ENCODE results near the gene C1orf74.
A peak's percentile ranks its signal among the peaks of the same experiment; 100 is the strongest.

C1orf74 gene

GRCh38 chr1:209815931-209816341 lies 31.6 kb upstream of the C1orf74 start:
- TF ChIP-seq CSDC2 (CRISPR knock-in tag; IDR thresholded peaks at IDR 0.05) = no peak
- TF ChIP-seq ESRRG (CRISPR knock-in tag; IDR thresholded peaks at IDR 0.05) = no peak
- TF ChIP-seq ARNTL (CRISPR knock-in tag; IDR thresholded peaks at IDR 0.05; ENCODE audit: borderline replicate concordance, low read depth) = no peak
- TF ChIP-seq, protein P1, sequence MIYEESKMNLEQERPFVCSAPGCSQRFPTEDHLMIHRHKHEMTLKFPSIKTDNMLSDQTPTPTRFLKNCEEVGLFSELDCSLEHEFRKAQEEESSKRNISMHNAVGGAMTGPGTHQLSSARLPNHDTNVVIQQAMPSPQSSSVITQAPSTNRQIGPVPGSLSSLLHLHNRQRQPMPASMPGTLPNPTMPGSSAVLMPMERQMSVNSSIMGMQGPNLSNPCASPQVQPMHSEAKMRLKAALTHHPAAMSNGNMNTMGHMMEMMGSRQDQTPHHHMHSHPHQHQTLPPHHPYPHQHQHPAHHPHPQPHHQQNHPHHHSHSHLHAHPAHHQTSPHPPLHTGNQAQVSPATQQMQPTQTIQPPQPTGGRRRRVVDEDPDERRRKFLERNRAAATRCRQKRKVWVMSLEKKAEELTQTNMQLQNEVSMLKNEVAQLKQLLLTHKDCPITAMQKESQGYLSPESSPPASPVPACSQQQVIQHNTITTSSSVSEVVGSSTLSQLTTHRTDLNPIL (CRISPR knock-in tag; IDR thresholded peaks at IDR 0.05; ENCODE audit: low read depth) = no peak
- TF ChIP-seq GLIS3 (CRISPR knock-in tag; IDR thresholded peaks at IDR 0.05) = no peak
- no peak for TF ChIP-seq TCF4 (CRISPR knock-in tag; IDR thresholded peaks at IDR 0.05; ENCODE audit: borderline replicate concordance)
- TF ChIP-seq BACH2 (CRISPR knock-in tag; IDR thresholded peaks at IDR 0.05; ENCODE audit: borderline replicate concordance) = no peak
- no peak for TF ChIP-seq RARB (CRISPR knock-in tag; IDR thresholded peaks at IDR 0.05)
- TF ChIP-seq, protein P2, sequence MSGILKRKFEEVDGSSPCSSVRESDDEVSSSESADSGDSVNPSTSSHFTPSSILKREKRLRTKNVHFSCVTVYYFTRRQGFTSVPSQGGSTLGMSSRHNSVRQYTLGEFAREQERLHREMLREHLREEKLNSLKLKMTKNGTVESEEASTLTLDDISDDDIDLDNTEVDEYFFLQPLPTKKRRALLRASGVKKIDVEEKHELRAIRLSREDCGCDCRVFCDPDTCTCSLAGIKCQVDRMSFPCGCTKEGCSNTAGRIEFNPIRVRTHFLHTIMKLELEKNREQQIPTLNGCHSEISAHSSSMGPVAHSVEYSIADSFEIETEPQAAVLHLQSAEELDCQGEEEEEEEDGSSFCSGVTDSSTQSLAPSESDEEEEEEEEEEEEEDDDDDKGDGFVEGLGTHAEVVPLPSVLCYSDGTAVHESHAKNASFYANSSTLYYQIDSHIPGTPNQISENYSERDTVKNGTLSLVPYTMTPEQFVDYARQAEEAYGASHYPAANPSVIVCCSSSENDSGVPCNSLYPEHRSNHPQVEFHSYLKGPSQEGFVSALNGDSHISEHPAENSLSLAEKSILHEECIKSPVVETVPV (CRISPR knock-in tag; IDR thresholded peaks at IDR 0.05) = no peak
- no peak for TF ChIP-seq TSHZ2 (CRISPR knock-in tag; IDR thresholded peaks at IDR 0.05)
- no peak for TF ChIP-seq TOX (CRISPR knock-in tag; IDR thresholded peaks at IDR 0.05; ENCODE audit: borderline replicate concordance)
- no peak for TF ChIP-seq ZNF70 (CRISPR knock-in tag; IDR thresholded peaks at IDR 0.05)
- TF ChIP-seq ISL1 (CRISPR knock-in tag; IDR thresholded peaks at IDR 0.05) = no peak
- TF ChIP-seq, protein P3, sequence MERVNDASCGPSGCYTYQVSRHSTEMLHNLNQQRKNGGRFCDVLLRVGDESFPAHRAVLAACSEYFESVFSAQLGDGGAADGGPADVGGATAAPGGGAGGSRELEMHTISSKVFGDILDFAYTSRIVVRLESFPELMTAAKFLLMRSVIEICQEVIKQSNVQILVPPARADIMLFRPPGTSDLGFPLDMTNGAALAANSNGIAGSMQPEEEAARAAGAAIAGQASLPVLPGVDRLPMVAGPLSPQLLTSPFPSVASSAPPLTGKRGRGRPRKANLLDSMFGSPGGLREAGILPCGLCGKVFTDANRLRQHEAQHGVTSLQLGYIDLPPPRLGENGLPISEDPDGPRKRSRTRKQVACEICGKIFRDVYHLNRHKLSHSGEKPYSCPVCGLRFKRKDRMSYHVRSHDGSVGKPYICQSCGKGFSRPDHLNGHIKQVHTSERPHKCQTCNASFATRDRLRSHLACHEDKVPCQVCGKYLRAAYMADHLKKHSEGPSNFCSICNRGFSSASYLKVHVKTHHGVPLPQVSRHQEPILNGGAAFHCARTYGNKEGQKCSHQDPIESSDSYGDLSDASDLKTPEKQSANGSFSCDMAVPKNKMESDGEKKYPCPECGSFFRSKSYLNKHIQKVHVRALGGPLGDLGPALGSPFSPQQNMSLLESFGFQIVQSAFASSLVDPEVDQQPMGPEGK (CRISPR knock-in tag; IDR thresholded peaks at IDR 0.05; ENCODE audit: borderline replicate concordance) = no peak
- TF ChIP-seq ZFP3 (CRISPR knock-in tag; IDR thresholded peaks at IDR 0.05) = no peak
- TF ChIP-seq ZC3H10 (CRISPR knock-in tag; IDR thresholded peaks at IDR 0.05) = no peak
- no peak for TF ChIP-seq POU6F1 (CRISPR knock-in tag; IDR thresholded peaks at IDR 0.05; ENCODE audit: borderline replicate concordance, low read depth)
- no peak for TF ChIP-seq ZNF8 (CRISPR knock-in tag; IDR thresholded peaks at IDR 0.05)

GRCh38 chr1:209815490-209815889 lies 31.1 kb upstream of the C1orf74 start:
- ATAC-seq = no peak; the same call in 2 of the 3 replicates
- TF ChIP-seq POU6F1 (CRISPR knock-in tag; IDR thresholded peaks at IDR 0.05; ENCODE audit: borderline replicate concordance, low read depth) = no peak
- TF ChIP-seq ARNTL (CRISPR knock-in tag; IDR thresholded peaks at IDR 0.05; ENCODE audit: borderline replicate concordance, low read depth) = no peak
- TF ChIP-seq CSDC2 (CRISPR knock-in tag; IDR thresholded peaks at IDR 0.05) = no peak
- TF ChIP-seq, protein P3 (CRISPR knock-in tag; IDR thresholded peaks at IDR 0.05; ENCODE audit: borderline replicate concordance) = no peak
- no peak for TF ChIP-seq ZNF565 (CRISPR knock-in tag; conservative IDR thresholded peaks at IDR 0.05; ENCODE audit: low read depth)
- TF ChIP-seq, protein P1 (CRISPR knock-in tag; IDR thresholded peaks at IDR 0.05; ENCODE audit: low read depth) = no peak
- no peak for TF ChIP-seq TOX (CRISPR knock-in tag; IDR thresholded peaks at IDR 0.05; ENCODE audit: borderline replicate concordance)
- no peak for TF ChIP-seq GLIS3 (CRISPR knock-in tag; IDR thresholded peaks at IDR 0.05)
- no peak for TF ChIP-seq TSHZ2 (CRISPR knock-in tag; IDR thresholded peaks at IDR 0.05)
- no peak for TF ChIP-seq ZC3H10 (CRISPR knock-in tag; IDR thresholded peaks at IDR 0.05)
- TF ChIP-seq ZNF8 (CRISPR knock-in tag; IDR thresholded peaks at IDR 0.05) = no peak
- TF ChIP-seq OSR1 (CRISPR knock-in tag; IDR thresholded peaks at IDR 0.05) = no peak
- TF ChIP-seq ESRRG (CRISPR knock-in tag; IDR thresholded peaks at IDR 0.05) = no peak
- no peak for TF ChIP-seq ZNF70 (CRISPR knock-in tag; IDR thresholded peaks at IDR 0.05)
- TF ChIP-seq SNAI2 (CRISPR knock-in tag; IDR thresholded peaks at IDR 0.05) = no peak

More at GRCh38 chr1:209815931-209816341, 31.6 kb upstream of the C1orf74 start:
- ATAC-seq = peak; percentile 36; the same call in 2 of the 3 replicates

Data from SK-N-SH treated with all-trans-retinoic acid at 6 μM for 48 hours (cell line).